K562 (cell line): ENCODE measurements around the gene HARS1.

Experiments used
- ARID2 ChIP-seq: fragments of 450-650 bp; IDR thresholded peaks from 2 replicates; pipeline ENCODE4 v1.6.1; 2017; ENCODE audit warnings: antibody characterized with exemption, mild to moderate bottlenecking
- CEBPB ChIP-seq: fragments of 450-650 bp; IDR thresholded peaks from 2 replicates; pipeline ENCODE4 v1.6.1; 2016; ENCODE audit warnings: missing genetic modification characterization, missing compliant biosample characterization
- ESRRA ChIP-seq: fragments of 450-650 bp; IDR thresholded peaks from 2 replicates; pipeline ENCODE4 v1.6.1; 2014; ENCODE audit warnings: low read depth, mild to moderate bottlenecking, moderate library complexity, borderline replicate concordance
- NFYB ChIP-seq: IDR thresholded peaks from 2 replicates; pipeline ENCODE4 v1.6.1; 2011; ENCODE audit warnings: mild to moderate bottlenecking, moderate library complexity; ENCODE audit not compliant: insufficient read length; ENCODE audit errors: extremely low read depth
- RFX1 ChIP-seq: fragments of 450-650 bp; IDR thresholded peaks from 2 replicates; pipeline ENCODE4 v1.6.1; 2016; ENCODE audit warnings: mild to moderate bottlenecking, moderate library complexity
- ZNF696 ChIP-seq: fragments of 250-450 bp; sonication (Bioruptor Pico); conservative IDR thresholded peaks from 2 replicates; pipeline ENCODE4 v1.4.0; 2020; ENCODE audit warnings: mild to moderate bottlenecking, moderate library complexity

- TF ChIP-seq NFYB (no peak), RFX1 (no peak), ARID2 (no peak), ZNF696 (CRISPR knock-in tag) (no peak), ESRRA (no peak), CEBPB (tag) (peak; percentile 21; the same call in 1 of the 2 replicates)
Observed at GRCh38 chr5:140627972-140628371, 63.2 kb downstream of the HARS1 start.
